Measurements from ENCODE around the gene PHTF2.

Gene PHTF2

GRCh38 chr7:77830649-77831355 lies 32.2 kb downstream of the PHTF2 start:
- TF ChIP-seq TCF12 (IDR thresholded peaks at IDR 0.05; ENCODE audit: low read depth) (no peak), ZBTB7A (IDR thresholded peaks at IDR 0.05; ENCODE audit: low read depth) (no peak), USF1 (IDR thresholded peaks at IDR 0.05) (no peak), EP300 (IDR thresholded peaks at IDR 0.05; ENCODE audit: borderline replicate concordance) (no peak), MAX (IDR thresholded peaks at IDR 0.05) (no peak), FOXM1 (IDR thresholded peaks at IDR 0.05; ENCODE audit: borderline replicate concordance, low read depth) (no peak), CEBPB (IDR thresholded peaks at IDR 0.05) (no peak), YY1 (IDR thresholded peaks at IDR 0.05; ENCODE audit: low read depth) (no peak), REST (IDR thresholded peaks at IDR 0.05; ENCODE audit: low read depth) (no peak), TEAD4 (IDR thresholded peaks at IDR 0.05) (no peak), TAF1 (IDR thresholded peaks at IDR 0.05; ENCODE audit: low read depth) (no peak), NFIC (IDR thresholded peaks at IDR 0.05) (no peak), CREB1 (IDR thresholded peaks at IDR 0.05; ENCODE audit: low read depth) (no peak), EGR1 (IDR thresholded peaks at IDR 0.05) (no peak)

GRCh38 chr7:77831481-77831880 lies 32.9 kb downstream of the PHTF2 start:
- no peak for TF ChIP-seq REST (IDR thresholded peaks at IDR 0.05; ENCODE audit: low read depth)
- TF ChIP-seq YY1 (IDR thresholded peaks at IDR 0.05; ENCODE audit: low read depth) = no peak
- no peak for TF ChIP-seq NFIC (IDR thresholded peaks at IDR 0.05)
- no peak for TF ChIP-seq EP300 (IDR thresholded peaks at IDR 0.05; ENCODE audit: borderline replicate concordance)
- no peak for TF ChIP-seq CREB1 (IDR thresholded peaks at IDR 0.05; ENCODE audit: low read depth)
- TF ChIP-seq EGR1 (IDR thresholded peaks at IDR 0.05) = no peak
- no peak for TF ChIP-seq MAX (IDR thresholded peaks at IDR 0.05)
- TF ChIP-seq ZBTB7A (IDR thresholded peaks at IDR 0.05; ENCODE audit: low read depth) = no peak

GRCh38 chr7:77831953-77832352 lies 33.4 kb downstream of the PHTF2 start:
- TF ChIP-seq REST (IDR thresholded peaks at IDR 0.05; ENCODE audit: low read depth) (no peak), CEBPB (IDR thresholded peaks at IDR 0.05) (no peak), TAF1 (IDR thresholded peaks at IDR 0.05; ENCODE audit: low read depth) (no peak), MAX (IDR thresholded peaks at IDR 0.05) (no peak)

GRCh38 chr7:77833136-77833535 lies 34.6 kb downstream of the PHTF2 start:
- TF ChIP-seq MAX (IDR thresholded peaks at IDR 0.05) = no peak
- no peak for TF ChIP-seq TAF1 (IDR thresholded peaks at IDR 0.05; ENCODE audit: low read depth)
- TF ChIP-seq EGR1 (IDR thresholded peaks at IDR 0.05) = no peak

GRCh38 chr7:77837275-77837674 lies 38.7 kb downstream of the PHTF2 start:
- TF ChIP-seq NFIC (IDR thresholded peaks at IDR 0.05) (no peak), REST (IDR thresholded peaks at IDR 0.05; ENCODE audit: low read depth) (no peak), USF1 (IDR thresholded peaks at IDR 0.05) (no peak), EGR1 (IDR thresholded peaks at IDR 0.05) (no peak), FOXM1 (IDR thresholded peaks at IDR 0.05; ENCODE audit: borderline replicate concordance, low read depth) (no peak), TCF12 (IDR thresholded peaks at IDR 0.05; ENCODE audit: low read depth) (no peak), EP300 (IDR thresholded peaks at IDR 0.05; ENCODE audit: borderline replicate concordance) (no peak), CREB1 (IDR thresholded peaks at IDR 0.05; ENCODE audit: low read depth) (no peak), RAD21 (IDR thresholded peaks at IDR 0.05; ENCODE audit: low read depth) (no peak), ZBTB7A (IDR thresholded peaks at IDR 0.05; ENCODE audit: low read depth) (no peak), CEBPB (IDR thresholded peaks at IDR 0.05) (no peak), TAF1 (IDR thresholded peaks at IDR 0.05; ENCODE audit: low read depth) (no peak), TEAD4 (IDR thresholded peaks at IDR 0.05) (no peak), YY1 (IDR thresholded peaks at IDR 0.05; ENCODE audit: low read depth) (no peak), MAX (IDR thresholded peaks at IDR 0.05) (no peak)
